WI38 (cell line): ENCODE data around the gene ZNRD2.

ENCODE experiments used
- H3K4me3 ChIP-seq: 2 replicates; pipeline ENCODE4 v1.5.1; 2011; ENCODE audit warnings: low read depth, mild to moderate bottlenecking, control low read depth, low read length
- TF ChIP-seq, protein P1 (sequence below): IDR thresholded peaks from 2 replicates; pipeline ENCODE4 v1.5.1; 2012; ENCODE audit warnings: low read depth, mild to moderate bottlenecking, control low read depth, low read length

The ZNRD2 gene

GRCh38 chr11:65611758-65612603, 41.7 kb downstream of the ZNRD2 start:
- H3K4me3 ChIP-seq = peak overlapping the region; percentile 77
- TF ChIP-seq, protein P1, sequence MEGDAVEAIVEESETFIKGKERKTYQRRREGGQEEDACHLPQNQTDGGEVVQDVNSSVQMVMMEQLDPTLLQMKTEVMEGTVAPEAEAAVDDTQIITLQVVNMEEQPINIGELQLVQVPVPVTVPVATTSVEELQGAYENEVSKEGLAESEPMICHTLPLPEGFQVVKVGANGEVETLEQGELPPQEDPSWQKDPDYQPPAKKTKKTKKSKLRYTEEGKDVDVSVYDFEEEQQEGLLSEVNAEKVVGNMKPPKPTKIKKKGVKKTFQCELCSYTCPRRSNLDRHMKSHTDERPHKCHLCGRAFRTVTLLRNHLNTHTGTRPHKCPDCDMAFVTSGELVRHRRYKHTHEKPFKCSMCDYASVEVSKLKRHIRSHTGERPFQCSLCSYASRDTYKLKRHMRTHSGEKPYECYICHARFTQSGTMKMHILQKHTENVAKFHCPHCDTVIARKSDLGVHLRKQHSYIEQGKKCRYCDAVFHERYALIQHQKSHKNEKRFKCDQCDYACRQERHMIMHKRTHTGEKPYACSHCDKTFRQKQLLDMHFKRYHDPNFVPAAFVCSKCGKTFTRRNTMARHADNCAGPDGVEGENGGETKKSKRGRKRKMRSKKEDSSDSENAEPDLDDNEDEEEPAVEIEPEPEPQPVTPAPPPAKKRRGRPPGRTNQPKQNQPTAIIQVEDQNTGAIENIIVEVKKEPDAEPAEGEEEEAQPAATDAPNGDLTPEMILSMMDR = no peak

DNA sequence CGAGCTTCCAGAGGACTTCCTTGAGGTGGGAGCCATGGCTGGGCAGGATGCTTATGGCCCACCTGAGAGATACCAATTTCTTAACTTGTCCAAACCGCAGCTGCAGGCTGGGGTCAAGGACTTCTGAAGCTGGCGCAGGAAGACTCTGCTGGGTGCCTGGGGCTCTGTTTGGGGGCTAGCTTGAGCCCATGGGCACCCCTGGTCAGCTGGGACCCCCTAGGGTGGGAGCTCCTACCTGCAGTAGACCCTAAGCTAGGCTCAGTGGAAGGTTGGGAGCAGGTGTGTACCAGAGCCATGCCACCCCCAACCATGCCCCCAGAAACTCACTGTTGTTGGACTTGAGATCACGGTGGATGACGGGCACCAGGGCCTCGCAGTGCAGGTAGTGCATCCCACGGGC, 42.4 kb downstream of the ZNRD2 start:
- TF ChIP-seq, protein P1 = no peak
- H3K4me3 ChIP-seq = peak overlapping the region; percentile 77

DNA sequence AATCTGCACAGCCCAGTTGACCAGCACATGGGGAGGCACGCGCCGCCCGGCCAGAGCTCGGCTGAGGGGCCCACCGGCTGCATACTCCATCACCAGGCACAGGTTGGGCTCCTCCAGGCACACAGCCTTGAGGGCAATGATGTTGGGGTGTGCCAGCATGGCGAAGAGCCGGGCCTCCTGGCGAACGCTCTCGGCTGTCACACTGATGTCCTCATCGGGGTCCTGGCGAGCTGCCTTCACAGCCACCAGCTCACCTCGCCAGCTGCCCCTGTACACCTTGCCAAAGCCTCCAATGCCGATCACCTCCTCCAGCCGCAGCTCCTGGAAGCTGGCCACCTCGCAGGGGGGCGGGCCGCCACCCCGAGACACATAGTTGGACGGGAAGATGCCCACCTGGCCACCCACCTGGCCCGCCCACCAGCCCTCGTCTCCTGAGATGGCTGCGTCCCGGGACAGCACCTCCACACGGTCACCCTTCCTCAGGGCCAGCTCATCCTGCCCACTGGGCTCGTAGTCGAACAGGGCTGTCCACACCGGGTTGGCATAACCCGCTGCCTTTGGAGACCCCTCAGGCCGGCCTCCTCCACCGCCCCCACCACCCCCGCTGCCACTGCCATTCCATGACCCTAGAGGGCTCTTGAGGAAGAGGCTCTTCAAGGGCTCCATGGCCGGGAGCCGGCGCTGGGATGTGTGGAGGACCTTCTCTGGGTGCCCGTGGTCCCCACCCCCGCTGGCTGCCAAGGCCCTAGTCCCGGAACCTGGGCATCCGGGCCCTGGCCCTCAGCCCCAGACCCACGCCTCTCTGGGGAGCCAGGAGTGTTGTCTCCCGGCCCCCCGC, 43.0 kb downstream of the ZNRD2 start:
- TF ChIP-seq, protein P1 = no peak
- peak overlapping the region; percentile 77 for H3K4me3 ChIP-seq

GRCh38 chr11:65615229-65615949, 45.1 kb downstream of the ZNRD2 start, which contains the start of gene PCNX3:
Gene PCNX3, plus strand, starts transcription at chr11:65615776. Its CDS starts 536 bp downstream, at chr11:65616312.
- peak within 1 kb of the TSS; percentile 82 for H3K4me3 ChIP-seq
- TF ChIP-seq, protein P1 = no peak

GRCh38 chr11:65615950-65616574, 45.8 kb downstream of the ZNRD2 start:
- peak overlapping the region; percentile 82 for H3K4me3 ChIP-seq
- TF ChIP-seq, protein P1 = no peak

GRCh38 chr11:65616575-65617001, 46.3 kb downstream of the ZNRD2 start:
- TF ChIP-seq, protein P1 = no peak
- H3K4me3 ChIP-seq = peak overlapping the region; percentile 82
